Measurements from ENCODE around the gene PAQR4. TPM values are rescaled to one million over a fixed set of nuclear protein-coding genes. Genes with fewer than 3 reads are reported as not detected.

The PAQR4 gene
- total and polyA plus RNA-seq, 8 donors = 2.7 to 43.2 (median 9.7) TPM

- intact Hi-C loops (cut with DNase I; ENCODE audit: low total_unique reads) = no loop called here
- peaks cover 0 to 10% (median 0%) of the 10 kb centered on the region in 4 donors for H3K36me3 ChIP-seq
- peak overlapping the region in 3 of 5 donors; percentile 3 to 56 (median 29) for H3K27ac ChIP-seq
- no peaks in the 10 kb centered on the region for H3K9me3 ChIP-seq
- H3K4me3 ChIP-seq = no peak overlapping the region
- H3K27me3 ChIP-seq = peaks cover 0 to 20% (median 7%) of the 10 kb centered on the region in 3 donors
- DNase-seq = no peak
- TF ChIP-seq CTCF (IDR thresholded peaks at IDR 0.05) = no peak
- TF ChIP-seq POLR2AphosphoS5 (IDR thresholded peaks at IDR 0.05) = no peak
- TF ChIP-seq POLR2A (IDR thresholded peaks at IDR 0.05) = no peak
- no peak for TF ChIP-seq EP300 (IDR thresholded peaks at IDR 0.05)
- peaks cover 26 to 41% (median 32%) of the 10 kb centered on the region in 4 donors for H3K4me1 ChIP-seq
- WGBS, 5 donors = 76 to 93% (median 82%) methylated on average over 6 to 15 of the region's 15 CpGs
These were observed 7.5 kb downstream of the PAQR4 start for GRCh38 chr16:2976673-2977072.

- Histone ChIP-seq H3K9me3 (no peaks in the 10 kb centered on the region), H3K27me3 (peaks cover 0 to 20% (median 7%) of the 10 kb centered on the region in 3 donors), H3K27ac (peak overlapping the region; percentile 29 to 57 (median 54)), H3K4me3 (no peak overlapping the region), H3K4me1 (peaks cover 26 to 41% (median 32%) of the 10 kb centered on the region in 4 donors), H3K36me3 (peaks cover 0 to 7% (median 0%) of the 10 kb centered on the region in 4 donors)
- peak in 1 of 2 donors; percentile 90 for DNase-seq
- intact Hi-C loops (cut with DNase I; ENCODE audit: low total_unique reads) = no loop called here
- WGBS, 5 donors = 29 to 60% (median 42%) methylated on average over 6 of the region's 6 CpGs
- TF ChIP-seq EP300 (IDR thresholded peaks at IDR 0.05) = no peak
- TF ChIP-seq POLR2A (IDR thresholded peaks at IDR 0.05) = no peak
- TF ChIP-seq POLR2AphosphoS5 (IDR thresholded peaks at IDR 0.05) = peak in 1 of 3 donors; percentile 20
These were observed 8.3 kb downstream of the PAQR4 start for GRCh38 chr16:2977440-2977839.

GRCh38 chr16:2979669-2980226 is 10.6 kb downstream of the PAQR4 start:
- WGBS, 5 donors = 1 to 6% (median 5%) methylated on average over 22 to 43 of the region's 43 CpGs
- no peak for DNase-seq
- intact Hi-C loops (cut with DNase I; ENCODE audit: low total_unique reads) = no loop called here
- Histone ChIP-seq H3K27ac (peak overlapping the region in 3 of 5 donors; percentile 90 to 94 (median 92)), H3K36me3 (no peaks in the 10 kb centered on the region), H3K27me3 (peaks cover 0 to 20% (median 7%) of the 10 kb centered on the region in 3 donors), H3K4me3 (peak overlapping the region; percentile 64 to 82 (median 74)), H3K9me3 (no peaks in the 10 kb centered on the region), H3K4me1 (peaks cover 26 to 54% (median 44%) of the 10 kb centered on the region in 4 donors)
- TF ChIP-seq POLR2A (IDR thresholded peaks at IDR 0.05) = no peak
- no peak for TF ChIP-seq EP300 (IDR thresholded peaks at IDR 0.05)
- no peak for TF ChIP-seq POLR2AphosphoS5 (IDR thresholded peaks at IDR 0.05)
- TF ChIP-seq CTCF (IDR thresholded peaks at IDR 0.05) = no peak

GRCh38 chr16:2980227-2981176 is 11.4 kb downstream of the PAQR4 start, which contains the start of gene PKMYT1:
Gene PKMYT1 (minus strand): TSS chr16:2980446. CDS start chr16:2979657, 789 bp downstream.
- intact Hi-C loops (cut with DNase I; ENCODE audit: low total_unique reads) = no loop called here
- no peak for TF ChIP-seq CTCF (IDR thresholded peaks at IDR 0.05)
- peak; percentile 85 to 99 (median 99) for TF ChIP-seq POLR2AphosphoS5 (IDR thresholded peaks at IDR 0.05)
- no peak for TF ChIP-seq EP300 (IDR thresholded peaks at IDR 0.05)
- peak in 2 of 4 donors; percentile 65 to 78 for TF ChIP-seq POLR2A (IDR thresholded peaks at IDR 0.05)
- H3K4me1 ChIP-seq = peaks cover 28 to 62% (median 51%) of the 10 kb centered on the region in 4 donors
- H3K27ac ChIP-seq = peak within 1 kb of the TSS; percentile 87 to 95 (median 92)
- peaks cover 0 to 20% (median 7%) of the 10 kb centered on the region in 3 donors for H3K27me3 ChIP-seq
- no peaks in the 10 kb centered on the region for H3K9me3 ChIP-seq
- DNase-seq = peak; percentile 94 to 98
- H3K4me3 ChIP-seq = peak within 1 kb of the TSS; percentile 64 to 82 (median 74)
- 6 to 12% (median 9%) methylated on average over 41 to 91 of the region's 91 CpGs for WGBS, 5 donors
- no peaks in the 10 kb centered on the region for H3K36me3 ChIP-seq
